NB4 (cell line): Measurements from ENCODE around the gene UBE2N.

Experiments
- CTCF ChIP-seq: IDR thresholded peaks from one replicate; pipeline ENCODE4 v1.5.1; 2012; ENCODE audit warnings: low read depth, low read length
- MAX ChIP-seq: IDR thresholded peaks from 2 replicates; pipeline ENCODE4 v1.6.1; 2011; ENCODE audit warnings: low read depth, low read length
- POLR2A ChIP-seq: IDR thresholded peaks from 2 replicates; pipeline ENCODE4 v1.6.1; 2011; ENCODE audit warnings: mild to moderate bottlenecking; ENCODE audit not compliant: insufficient read length; ENCODE audit errors: extremely low read depth

GRCh38 chr12:93370947-93371346 lies 70.8 kb downstream of the UBE2N start:
- no peak for TF ChIP-seq POLR2A
- no peak for TF ChIP-seq MAX
- TF ChIP-seq CTCF: no peak
